Neural progenitor cell (in vitro differentiated cells): ENCODE data around the gene CNGA1. TPM values are rescaled to one million over a fixed set of nuclear protein-coding genes. Genes with fewer than 3 reads are reported as not detected.

Experiments used
- DNase-seq: peaks from one replicate; pipeline ENCODE4 v3.0.0-alpha.2; 2016; ENCODE audit warnings: low spot score
- H2AFZ ChIP-seq: fragments of 200-600 bp; sonication (generic); replicated peaks from 2 replicates; pipeline ENCODE4 v1.6.1; 2016; ENCODE audit warnings: antibody characterized with exemption
- H3F3A ChIP-seq: fragments of 200-600 bp; sonication (generic); 2 replicates; pipeline ENCODE4 v1.6.1; 2016; ENCODE audit warnings: antibody characterized with exemption, low read depth
- H3K27ac ChIP-seq: fragments of 200-600 bp; sonication (generic); 2 replicates; pipeline ENCODE4 v1.5.1; 2016; ENCODE audit warnings: mild to moderate bottlenecking
- H3K27me3 ChIP-seq: fragments of 200-600 bp; sonication (generic); 2 replicates; pipeline ENCODE4 v1.6.1; 2016; ENCODE audit warnings: mild to moderate bottlenecking, moderate library complexity
- H3K36me3 ChIP-seq: fragments of 200-600 bp; sonication (generic); 2 replicates; pipeline ENCODE4 v1.5.1; 2016
- H3K4me1 ChIP-seq: fragments of 200-600 bp; sonication (generic); 2 replicates; pipeline ENCODE4 v1.6.1; 2016; ENCODE audit warnings: mixed run types
- H3K4me2 ChIP-seq: fragments of 200-600 bp; sonication (generic); 2 replicates; pipeline ENCODE4 v1.6.1; 2016
- H3K4me3 ChIP-seq: fragments of 200-600 bp; sonication (generic); 2 replicates; pipeline ENCODE4 v1.5.1; 2016
- H3K79me2 ChIP-seq: fragments of 200-600 bp; sonication (generic); 2 replicates; pipeline ENCODE4 v1.6.1; 2016; ENCODE audit warnings: low read depth
- H3K9ac ChIP-seq: fragments of 200-600 bp; sonication (generic); 2 replicates; pipeline ENCODE4 v1.6.1; 2016
- H3K9me3 ChIP-seq: fragments of 200-600 bp; sonication (generic); 2 replicates; pipeline ENCODE4 v1.5.1; 2016; ENCODE audit warnings: low read depth
- H4K20me1 ChIP-seq: fragments of 200-600 bp; sonication (generic); 2 replicates; pipeline ENCODE4 v1.6.1; 2016; ENCODE audit warnings: low read depth
- H3K27ac Mint-ChIP-seq: 3 replicates; pipeline ENCODE4 v1.8.0; 2021; ENCODE audit warnings: mixed read lengths
- H3K27me3 Mint-ChIP-seq: 2 replicates; pipeline ENCODE4 v1.8.0; 2022; ENCODE audit warnings: low read depth, mild to moderate bottlenecking, inconsistent platforms, moderate library complexity, mixed read lengths; ENCODE audit not compliant: insufficient read depth
- H3K36me3 Mint-ChIP-seq: 3 replicates; pipeline ENCODE4 v1.8.0; 2021; ENCODE audit warnings: mixed read lengths
- H3K4me1 Mint-ChIP-seq: 3 replicates; pipeline ENCODE4 v1.8.0; 2021; ENCODE audit warnings: mixed read lengths
- H3K4me3 Mint-ChIP-seq: 3 replicates; pipeline ENCODE4 v1.8.0; 2021; ENCODE audit warnings: mild to moderate bottlenecking, moderate library complexity, mixed read lengths
- H3K9me3 Mint-ChIP-seq: 3 replicates; pipeline ENCODE4 v1.8.0; 2020; ENCODE audit warnings: mixed read lengths
- EZH2 ChIP-seq: fragments of 200-600 bp; sonication (generic); IDR thresholded peaks from 2 replicates; pipeline ENCODE4 v1.6.1; 2017; ENCODE audit warnings: antibody characterized with exemption, mild to moderate bottlenecking, moderate library complexity
- EZH2phosphoT487 ChIP-seq: fragments of 200-600 bp; sonication (generic); IDR thresholded peaks from 2 replicates; pipeline ENCODE4 v1.6.1; 2017; ENCODE audit warnings: antibody characterized with exemption
- total RNA-seq: library from RNA; depleted of rRNA; stranded (reverse); fragments of >200 nt; gene quantifications from 2 replicates; pipeline ENCODE4 v1.2.3, GENCODE V29; 2015; ENCODE audit warnings: low replicate concordance
- TF ChIP-seq, protein P1 (sequence below): fragments of 200-600 bp; sonication (generic); IDR thresholded peaks from 2 replicates; pipeline ENCODE4 v1.5.1; 2017; ENCODE audit warnings: antibody characterized with exemption, mild to moderate bottlenecking

Gene CNGA1
- total RNA-seq, result 0.37 and 1.5 TPM in 2 replicates

DNA sequence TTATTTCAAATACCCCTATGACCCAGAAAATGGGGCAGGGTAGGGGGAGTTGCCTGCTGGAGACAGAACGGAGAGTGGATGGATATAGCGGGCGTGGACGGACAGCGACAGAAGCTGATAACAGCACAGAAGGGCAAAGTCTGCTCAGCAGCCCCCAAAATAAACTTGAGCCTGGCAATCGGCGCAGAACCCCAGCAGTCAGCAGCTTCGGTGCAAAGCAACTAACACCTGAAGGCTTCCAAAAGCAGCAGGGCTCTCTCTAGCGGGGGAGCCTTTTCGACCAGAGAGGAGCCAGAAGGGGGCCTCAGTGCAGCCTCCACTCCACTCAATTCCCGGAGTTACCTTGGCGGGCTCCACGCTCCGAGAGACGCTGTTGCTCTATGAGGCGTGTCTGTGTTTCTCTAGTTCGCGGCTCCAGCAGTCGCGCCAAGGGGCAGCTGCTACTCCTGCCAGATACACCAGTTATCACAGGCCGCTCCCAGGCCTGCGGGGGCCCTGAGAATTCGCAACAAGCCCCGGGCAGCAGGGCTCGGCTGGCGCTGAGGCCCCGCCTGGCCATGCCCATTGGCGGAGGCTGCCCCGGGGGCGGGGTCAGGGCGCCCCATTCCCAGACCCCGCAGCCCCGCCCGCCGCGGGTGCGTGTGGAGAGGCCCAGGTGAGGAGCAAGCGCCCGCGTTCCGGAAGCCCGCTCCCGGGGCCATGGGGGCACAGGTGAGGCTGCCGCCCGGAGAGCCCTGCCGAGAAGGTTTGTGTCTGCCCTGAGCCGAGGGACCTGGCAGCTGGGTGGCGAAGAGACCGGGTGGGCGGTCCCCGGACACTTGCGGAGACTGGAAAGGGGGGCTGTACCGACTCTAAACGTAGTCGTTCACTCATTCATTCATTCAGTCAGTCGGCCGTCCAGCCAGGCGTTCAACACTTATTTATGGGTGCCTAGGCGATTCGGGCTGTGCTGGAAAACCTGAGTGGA lies at the start of gene CNGA1, which contains the start of gene NIPAL1:
Gene CNGA1, minus strand, starts transcription at position 541 of the 967 bp plus-strand sequence. CDS start 63,992 bp downstream, outside the sequence.
Gene NIPAL1, plus strand, starts transcription at position 632 of the 967 bp plus-strand sequence. Its CDS starts 68 bp downstream, at position 700.
- peak; percentile 94 for DNase-seq
- H3K27ac Mint-ChIP-seq, result no peak within 1 kb of the TSS
- no peaks in the 10 kb centered on the region for H4K20me1 ChIP-seq
- peaks cover 13% of the 10 kb centered on the region for H3K9me3 Mint-ChIP-seq
- H3K36me3 ChIP-seq, result no peaks in the 10 kb centered on the region
- no peaks in the 10 kb centered on the region for H3K9me3 ChIP-seq
- peak within 1 kb of the TSS; percentile 92 for H2AFZ ChIP-seq
- peak; percentile 13 for TF ChIP-seq EZH2
- no peak for TF ChIP-seq EZH2phosphoT487
- TF ChIP-seq, protein P1, sequence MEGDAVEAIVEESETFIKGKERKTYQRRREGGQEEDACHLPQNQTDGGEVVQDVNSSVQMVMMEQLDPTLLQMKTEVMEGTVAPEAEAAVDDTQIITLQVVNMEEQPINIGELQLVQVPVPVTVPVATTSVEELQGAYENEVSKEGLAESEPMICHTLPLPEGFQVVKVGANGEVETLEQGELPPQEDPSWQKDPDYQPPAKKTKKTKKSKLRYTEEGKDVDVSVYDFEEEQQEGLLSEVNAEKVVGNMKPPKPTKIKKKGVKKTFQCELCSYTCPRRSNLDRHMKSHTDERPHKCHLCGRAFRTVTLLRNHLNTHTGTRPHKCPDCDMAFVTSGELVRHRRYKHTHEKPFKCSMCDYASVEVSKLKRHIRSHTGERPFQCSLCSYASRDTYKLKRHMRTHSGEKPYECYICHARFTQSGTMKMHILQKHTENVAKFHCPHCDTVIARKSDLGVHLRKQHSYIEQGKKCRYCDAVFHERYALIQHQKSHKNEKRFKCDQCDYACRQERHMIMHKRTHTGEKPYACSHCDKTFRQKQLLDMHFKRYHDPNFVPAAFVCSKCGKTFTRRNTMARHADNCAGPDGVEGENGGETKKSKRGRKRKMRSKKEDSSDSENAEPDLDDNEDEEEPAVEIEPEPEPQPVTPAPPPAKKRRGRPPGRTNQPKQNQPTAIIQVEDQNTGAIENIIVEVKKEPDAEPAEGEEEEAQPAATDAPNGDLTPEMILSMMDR, result peak; percentile 51
- no peaks in the 10 kb centered on the region for H3K36me3 Mint-ChIP-seq
- H3K4me3 ChIP-seq, result peak within 1 kb of the TSS; percentile 66
- H3F3A ChIP-seq, result peaks cover 9% of the 10 kb centered on the region
- peaks cover 33% of the 10 kb centered on the region for H3K27me3 Mint-ChIP-seq
- peak within 1 kb of the TSS; percentile 81 for H3K4me2 ChIP-seq
- H3K4me3 Mint-ChIP-seq, result peak within 1 kb of the TSS; percentile 84
- no peaks in the 10 kb centered on the region for H3K4me1 ChIP-seq
- peaks cover 27% of the 10 kb centered on the region for H3K27me3 ChIP-seq
- H3K79me2 ChIP-seq, result no peaks in the 10 kb centered on the region
- peaks cover 5% of the 10 kb centered on the region for H3K4me1 Mint-ChIP-seq
- no peak within 1 kb of the TSS for H3K27ac ChIP-seq
- H3K9ac ChIP-seq, result no peak within 1 kb of the TSS

DNA sequence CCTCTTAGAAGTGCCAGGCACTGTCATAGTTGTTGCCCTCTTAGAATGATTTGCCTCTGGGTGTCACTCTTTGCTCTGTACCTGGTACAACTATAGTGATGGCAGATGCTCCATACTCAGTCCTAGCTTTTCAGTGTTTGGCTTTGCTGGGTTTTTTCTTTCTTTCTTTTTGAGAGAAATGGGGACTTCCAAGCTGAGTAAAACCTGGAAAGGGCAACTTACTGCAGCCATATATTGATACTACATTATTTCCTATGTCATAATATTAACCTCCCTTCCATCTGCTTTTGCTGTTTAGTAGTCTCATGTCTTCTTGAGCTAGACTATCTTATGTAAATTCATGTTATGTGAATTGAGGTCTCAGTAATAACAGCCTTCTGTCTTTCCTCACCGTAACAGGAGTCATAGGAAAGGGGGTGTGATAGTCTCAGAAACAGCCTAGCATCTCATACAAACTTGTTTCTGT lies 49.1 kb upstream of the CNGA1 start:
- Histone ChIP-seq H3K36me3 (no peaks in the 10 kb centered on the region), H3K4me1 (no peaks in the 10 kb centered on the region), H3K4me3 (no peak overlapping the region), H3K79me2 (no peaks in the 10 kb centered on the region), H3K27ac (no peak overlapping the region), H3K9me3 (no peaks in the 10 kb centered on the region), H3F3A (no peaks in the 10 kb centered on the region), H2AFZ (no peak overlapping the region), H3K9ac (no peak overlapping the region), H4K20me1 (no peaks in the 10 kb centered on the region), H3K4me2 (no peak overlapping the region), H3K27me3 (no peaks in the 10 kb centered on the region)
- H3K4me1 Mint-ChIP-seq, result no peaks in the 10 kb centered on the region
- H3K9me3 Mint-ChIP-seq, result peaks cover 12% of the 10 kb centered on the region
- DNase-seq, result no peak
- H3K27me3 Mint-ChIP-seq, result no peaks in the 10 kb centered on the region
- no peak overlapping the region for H3K27ac Mint-ChIP-seq
- H3K4me3 Mint-ChIP-seq, result no peak overlapping the region
- TF ChIP-seq EZH2 (no peak), EZH2phosphoT487 (no peak)
- TF ChIP-seq, protein P1, result no peak
- H3K36me3 Mint-ChIP-seq, result no peaks in the 10 kb centered on the region

DNA sequence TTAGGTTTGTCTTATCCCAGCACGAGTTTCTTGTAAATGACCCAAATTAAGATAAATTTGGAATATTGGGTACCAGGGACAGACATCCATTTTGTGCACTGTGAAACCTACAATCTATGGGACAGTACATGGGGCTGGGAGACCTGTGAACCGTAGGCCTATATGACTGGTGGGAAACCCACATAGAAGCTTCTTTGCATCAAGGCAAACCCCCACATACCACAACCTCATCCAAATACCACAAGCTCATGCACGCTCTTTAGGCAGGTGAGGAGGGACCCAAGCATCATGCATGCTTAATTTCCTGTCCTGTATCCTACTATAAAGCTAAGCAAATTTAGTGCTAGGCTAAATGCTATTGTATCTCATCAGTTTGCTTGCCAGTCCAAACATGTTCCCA lies 47.9 kb upstream of the CNGA1 start:
- H3K4me2 ChIP-seq, result no peak overlapping the region
- H3K27ac Mint-ChIP-seq, result no peak overlapping the region
- DNase-seq, result no peak
- H3K79me2 ChIP-seq, result no peaks in the 10 kb centered on the region
- H3F3A ChIP-seq, result no peaks in the 10 kb centered on the region
- no peaks in the 10 kb centered on the region for H3K4me1 Mint-ChIP-seq
- H3K36me3 ChIP-seq, result no peaks in the 10 kb centered on the region
- peaks cover 19% of the 10 kb centered on the region for H3K9me3 Mint-ChIP-seq
- H3K4me3 ChIP-seq, result no peak overlapping the region
- H3K9me3 ChIP-seq, result no peaks in the 10 kb centered on the region
- no peaks in the 10 kb centered on the region for H3K27me3 ChIP-seq
- H3K27ac ChIP-seq, result no peak overlapping the region
- H4K20me1 ChIP-seq, result no peaks in the 10 kb centered on the region
- TF ChIP-seq EZH2 (no peak), EZH2phosphoT487 (no peak)
- TF ChIP-seq, protein P1, result no peak
- H3K9ac ChIP-seq, result no peak overlapping the region
- no peaks in the 10 kb centered on the region for H3K27me3 Mint-ChIP-seq
- H2AFZ ChIP-seq, result no peak overlapping the region
- no peaks in the 10 kb centered on the region for H3K4me1 ChIP-seq
- no peak overlapping the region for H3K4me3 Mint-ChIP-seq
- H3K36me3 Mint-ChIP-seq, result no peaks in the 10 kb centered on the region
